HepG2 (cell line): ENCODE measurements around the gene CEP131. TPM values are rescaled to one million over a fixed set of nuclear protein-coding genes. Genes with fewer than 3 reads are reported as not detected.

Source experiments
- ATAC-seq: fragments of 200-7000 bp; cut with Tn5 transposase; 3 replicates; pipeline ENCODE4 v1.9.1; 2020; ENCODE audit warnings: mild to moderate bottlenecking, moderate library complexity
- BruUV-seq: library from RNA; stranded (reverse); fragments of 400-500 nt; replicated peaks from 2 replicates; lab custom pipeline; 2021; lab: Mats Ljungman, UMichigan
- CTCF ChIA-PET: fragments of 300-600 bp; formaldehyde crosslinking; extraction: SDS; loops from one replicate; lab custom pipeline; 2021; ENCODE audit warnings: low total read pairs, inconsistent platforms, low intra/inter-chr PET ratio; lab: Yijun Ruan, JAX
- POLR2A ChIA-PET: fragments of 350-600 bp; sonication (Branson Sonifier 250); formaldehyde crosslinking; loops from one replicate; lab custom pipeline; 2020; ENCODE audit warnings: antibody characterized with exemption, inconsistent platforms; lab: Yijun Ruan, JAX
- DNase-seq: peaks from one replicate; pipeline ENCODE4 v3.0.0-alpha.2; 2015; ENCODE audit warnings: low spot score
- FAIRE-seq: peaks from 3 replicates; lab custom pipeline; 2011; peaks lifted over from hg19 to GRCh38; lab: Jason Lieb, UNC
- H2AFZ ChIP-seq: one replicate; pipeline ENCODE4 v1.6.1; 2011; ENCODE audit warnings: low read length, inconsistent platforms
- H3K27ac ChIP-seq: fragments of 300-600 bp; 3 replicates; pipeline ENCODE4 v1.8.0; 2011; ENCODE audit warnings: mixed run types, mild to moderate bottlenecking, mixed read lengths, low read length, inconsistent platforms; ENCODE audit not compliant: insufficient read depth; ENCODE audit errors: extremely low read length
- H3K27me3 ChIP-seq, 2 experiments: fragments of 200-600 bp in 1 of 2; 2 replicates in 1 of 2; 3 replicates in 1 of 2; pipeline versions ENCODE4 v1.6.0 to v1.8.0; 2011; ENCODE audit warnings: low read length in 2 of 2, mild to moderate bottlenecking in 2 of 2, moderate library complexity in 2 of 2, inconsistent platforms in 1 of 2; ENCODE audit not compliant: insufficient read depth in 2 of 2, control insufficient read depth in 1 of 2
- H3K36me3 ChIP-seq, 2 experiments: fragments of 200-600 bp in 1 of 2; replicated peaks in 1 of 2; 2 replicates in 1 of 2; 3 replicates in 1 of 2; pipeline versions ENCODE4 v1.5.1 to v1.8.0; 2011; ENCODE audit warnings: low read length in 2 of 2, inconsistent platforms in 1 of 2; ENCODE audit not compliant: insufficient read depth in 2 of 2, control insufficient read depth in 1 of 2
- H3K4me1 ChIP-seq: 2 replicates; pipeline ENCODE4 v1.5.1; 2012; ENCODE audit warnings: low read length, inconsistent platforms; ENCODE audit not compliant: insufficient read depth
- H3K4me2 ChIP-seq: 2 replicates; pipeline ENCODE4 v1.6.0; 2011; ENCODE audit warnings: low read depth, low read length, inconsistent platforms
- H3K4me3 ChIP-seq, 3 experiments: fragments of 200-600 bp in 1 of 3; sonication (generic), shearing (Covaris generic) in 1 of 3; replicated peaks in 1 of 3; 2 replicates each; pipeline ENCODE4 v1.5.1; 2011 to 2016; ENCODE audit warnings: low read length in 3 of 3, inconsistent platforms in 2 of 3, low read depth in 2 of 3, mild to moderate bottlenecking in 2 of 3, control low read depth in 1 of 3, mixed read lengths in 1 of 3; ENCODE audit not compliant: insufficient read depth in 1 of 3
- H3K79me2 ChIP-seq: one replicate; pipeline ENCODE4 v1.6.1; 2011; ENCODE audit warnings: low read length, inconsistent platforms; ENCODE audit not compliant: insufficient read depth
- H3K9ac ChIP-seq: 2 replicates; pipeline ENCODE4 v1.6.0; 2011; ENCODE audit warnings: mild to moderate bottlenecking, low read depth, low read length, inconsistent platforms; ENCODE audit not compliant: insufficient read depth
- H3K9me3 ChIP-seq: 2 replicates; pipeline ENCODE4 v1.5.1; 2012; ENCODE audit warnings: mild to moderate bottlenecking, low read length
- H4K20me1 ChIP-seq: 2 replicates; pipeline ENCODE4 v1.6.0; 2011; ENCODE audit warnings: inconsistent platforms, mild to moderate bottlenecking, low read length, moderate library complexity; ENCODE audit not compliant: insufficient read depth
- KDM1A ChIP-seq: IDR thresholded peaks from 2 replicates; pipeline ENCODE4 v1.6.1; 2016; ENCODE audit warnings: missing compliant biosample characterization
- ZBTB40 ChIP-seq, 2 experiments: fragments of 450-650 bp in 1 of 2; sonication (generic) in 1 of 2; formaldehyde crosslinking in 1 of 2; IDR thresholded peaks; 2 replicates each; pipeline versions ENCODE4 v1.6.1 to v1.8.0; 2016 to 2022; ENCODE audit warnings: antibody characterized with exemption in 1 of 2, mild to moderate bottlenecking in 1 of 2, missing genetic modification reagents in 1 of 2
- WGBS: methylation state at CpG from one replicate; pipeline ENCODE4 v1.1.6; 2017; ENCODE audit warnings: low lambda C conversion rate; 5-methylcytosine and 5-hydroxymethylcytosine counted together
- in situ Hi-C: cut with HindIII; loops from 2 replicates; pipeline ENCODE4 v1.10.0; 2017; ENCODE audit warnings: low pct_unique_long_range_greater_than_20kb; ENCODE audit not compliant: extremely low pct_ligation_motif_present
- intact Hi-C: fragments of 100-400 bp; cut with micrococcal nuclease; formaldehyde crosslinking; loops from one replicate; pipeline ENCODE4 v1.10.0; 2022; ENCODE audit not compliant: unreplicated experiment
- polyA plus RNA-seq, 8 experiments: library from polyadenylated mRNA; depleted of rRNA in 3 of 8; stranded (reverse) in 7 of 8; unstranded in 1 of 8; fragments of >200 nt; fragmentation: Illumina TruSeq in 4 of 8; extraction: Trizol in 4 of 8; gene quantifications; 2 replicates each; pipeline versions ENCODE4 v1.2.1 to v1.2.3, GENCODE V29; 2011 to 2016; ENCODE audit warnings: low read depth in 4 of 8, missing spikeins in 1 of 8, mixed read lengths in 1 of 8; ENCODE audit not compliant: insufficient read depth in 1 of 8
- total RNA-seq, 5 experiments: library from RNA; depleted of rRNA; stranded (reverse); fragments of >200 nt; fragmentation: Illumina TruSeq; extraction: Trizol; gene quantifications; 2 replicates each; pipeline ENCODE4 v1.2.3, GENCODE V29; 2016; ENCODE audit warnings: low read depth in 1 of 5
- TF ChIP-seq, protein P1 (sequence below): sonication (generic); formaldehyde crosslinking; conservative IDR thresholded peaks from 2 replicates; pipeline ENCODE4 v1.4.0; 2020; ENCODE audit warnings: missing genetic modification reagents
- TF ChIP-seq, protein P2 (sequence below): sonication (generic); formaldehyde crosslinking; IDR thresholded peaks from 2 replicates; pipeline ENCODE4 v1.5.0; 2020; ENCODE audit warnings: mild to moderate bottlenecking, missing genetic modification reagents

CEP131 gene
- total and polyA plus RNA-seq, 2 of the 13 experiments (the other 11 are each of a cell fraction or from before 2014, with no cell fraction given), result 5.0 to 16.8 TPM

DNA sequence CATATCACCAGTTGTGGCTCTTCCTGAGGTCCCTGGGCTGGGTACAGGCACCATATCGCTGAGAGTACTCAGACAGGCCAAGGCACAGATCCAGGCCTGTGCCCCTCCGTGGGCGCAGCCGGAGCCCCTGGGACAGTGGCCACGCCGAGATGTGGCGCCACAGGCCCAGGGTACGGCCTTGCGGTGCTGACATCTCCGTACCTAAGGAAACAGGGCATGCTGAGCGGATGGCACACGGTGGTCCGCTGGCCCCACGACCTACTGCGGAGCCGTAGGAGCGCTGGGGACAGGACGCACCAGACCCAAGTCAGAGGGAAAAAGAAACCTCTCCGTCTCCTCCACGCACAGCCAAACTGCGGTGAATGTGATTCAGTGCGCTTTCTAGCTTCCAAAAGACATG is 42.8 kb upstream of the CEP131 start:
- no peak overlapping the region for H3K4me2 ChIP-seq
- intact Hi-C loops (no loop called here), in situ Hi-C loops (no loop called here)
- ATAC-seq (no peak), FAIRE-seq (no peak), DNase-seq (no peak)
- CTCF ChIA-PET, result no interaction called here
- H2AFZ ChIP-seq, result no peak overlapping the region
- no peaks in the 10 kb centered on the region for H3K4me1 ChIP-seq
- H3K4me3 ChIP-seq, result no peak overlapping the region
- POLR2A ChIA-PET, result no interaction called here
- WGBS, result 98% methylated on average over 22 of the region's 22 CpGs
- H3K27ac ChIP-seq, result no peak overlapping the region
- TF ChIP-seq, protein P1, sequence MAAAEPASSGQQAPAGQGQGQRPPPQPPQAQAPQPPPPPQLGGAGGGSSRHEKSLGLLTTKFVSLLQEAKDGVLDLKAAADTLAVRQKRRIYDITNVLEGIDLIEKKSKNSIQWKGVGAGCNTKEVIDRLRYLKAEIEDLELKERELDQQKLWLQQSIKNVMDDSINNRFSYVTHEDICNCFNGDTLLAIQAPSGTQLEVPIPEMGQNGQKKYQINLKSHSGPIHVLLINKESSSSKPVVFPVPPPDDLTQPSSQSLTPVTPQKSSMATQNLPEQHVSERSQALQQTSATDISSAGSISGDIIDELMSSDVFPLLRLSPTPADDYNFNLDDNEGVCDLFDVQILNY (CRISPR knock-in tag), result no peak
- TF ChIP-seq, protein P2, sequence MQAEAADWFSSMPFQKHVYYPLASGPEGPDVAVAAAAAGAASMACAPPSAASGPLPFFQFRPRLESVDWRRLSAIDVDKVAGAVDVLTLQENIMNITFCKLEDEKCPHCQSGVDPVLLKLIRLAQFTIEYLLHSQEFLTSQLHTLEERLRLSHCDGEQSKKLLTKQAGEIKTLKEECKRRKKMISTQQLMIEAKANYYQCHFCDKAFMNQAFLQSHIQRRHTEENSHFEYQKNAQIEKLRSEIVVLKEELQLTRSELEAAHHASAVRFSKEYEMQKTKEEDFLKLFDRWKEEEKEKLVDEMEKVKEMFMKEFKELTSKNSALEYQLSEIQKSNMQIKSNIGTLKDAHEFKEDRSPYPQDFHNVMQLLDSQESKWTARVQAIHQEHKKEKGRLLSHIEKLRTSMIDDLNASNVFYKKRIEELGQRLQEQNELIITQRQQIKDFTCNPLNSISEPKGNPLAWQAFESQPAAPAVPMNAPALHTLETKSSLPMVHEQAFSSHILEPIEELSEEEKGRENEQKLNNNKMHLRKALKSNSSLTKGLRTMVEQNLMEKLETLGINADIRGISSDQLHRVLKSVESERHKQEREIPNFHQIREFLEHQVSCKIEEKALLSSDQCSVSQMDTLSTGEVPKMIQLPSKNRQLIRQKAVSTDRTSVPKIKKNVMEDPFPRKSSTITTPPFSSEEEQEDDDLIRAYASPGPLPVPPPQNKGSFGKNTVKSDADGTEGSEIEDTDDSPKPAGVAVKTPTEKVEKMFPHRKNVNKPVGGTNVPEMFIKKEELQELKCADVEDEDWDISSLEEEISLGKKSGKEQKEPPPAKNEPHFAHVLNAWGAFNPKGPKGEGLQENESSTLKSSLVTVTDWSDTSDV (CRISPR knock-in tag), result 0 out of 2 replicates have a peak, but pooled peaks have one; percentile 50
- H3K79me2 ChIP-seq, result no peaks in the 10 kb centered on the region
- H4K20me1 ChIP-seq, result no peaks in the 10 kb centered on the region
- H3K27me3 ChIP-seq, result no peaks in the 10 kb centered on the region
- H3K9ac ChIP-seq, result no peak overlapping the region
- no TSS peak for BruUV-seq
- no peaks in the 10 kb centered on the region for H3K9me3 ChIP-seq
- peaks cover 38 to 63% of the 10 kb centered on the region in 2 experiments; a peak in 4 of 5 replicates for H3K36me3 ChIP-seq

GRCh38 chr17:81264640-81265039 is 41.9 kb upstream of the CEP131 start:
- peaks cover 39 to 63% of the 10 kb centered on the region in 2 experiments; a peak in 4 of 5 replicates for H3K36me3 ChIP-seq
- no peak overlapping the region for H3K4me2 ChIP-seq
- no peaks in the 10 kb centered on the region for H3K4me1 ChIP-seq
- FAIRE-seq (no peak), ATAC-seq (no peak), DNase-seq (no peak)
- no peaks in the 10 kb centered on the region for H3K27me3 ChIP-seq
- H3K4me3 ChIP-seq, result no peak overlapping the region
- no peaks in the 10 kb centered on the region for H4K20me1 ChIP-seq
- in situ Hi-C loops, result no loop called here
- POLR2A ChIA-PET, result no interaction called here
- intact Hi-C loops, result no loop called here
- H3K9ac ChIP-seq, result no peak overlapping the region
- no TSS peak for BruUV-seq
- H2AFZ ChIP-seq, result no peak overlapping the region
- no peaks in the 10 kb centered on the region for H3K79me2 ChIP-seq
- no peaks in the 10 kb centered on the region for H3K9me3 ChIP-seq
- CTCF ChIA-PET, result no interaction called here
- no peak overlapping the region for H3K27ac ChIP-seq
- WGBS, result 98% methylated on average over 5 of the region's 12 CpGs
- TF ChIP-seq ZBTB40 (IDR thresholded peaks at IDR 0.05) (no peak), ZBTB40 (CRISPR knock-in tag; IDR thresholded peaks at IDR 0.05) (no peak), KDM1A (CRISPR knock-in tag) (no peak)
